DMS 273 (cell line): ENCODE results near the gene FLRT2.

Source experiments
- DNase-seq: peaks from one replicate; lab custom pipeline; 2025; ENCODE audit not compliant: unreplicated experiment; lab: John Stamatoyannopoulos, UW

The FLRT2 gene

GRCh38 chr14:85625925-85626585 is 96.1 kb downstream of the FLRT2 start:
- DNase-seq: no peak

- no peak for DNase-seq
Measured at GRCh38 chr14:85634205-85634604, 104.3 kb downstream of the FLRT2 start.

GRCh38 chr14:85644211-85644610 is 114.3 kb downstream of the FLRT2 start:
- no peak for DNase-seq

GRCh38 chr14:85653029-85653428 is 123.1 kb downstream of the FLRT2 start:
- no peak for DNase-seq

GRCh38 chr14:85660243-85660922 is 130.4 kb downstream of the FLRT2 start:
- no peak for DNase-seq

GRCh38 chr14:85662096-85662495 is 132.2 kb downstream of the FLRT2 start:
- no peak for DNase-seq

GRCh38 chr14:85663256-85663655 is 133.3 kb downstream of the FLRT2 start:
- no peak for DNase-seq

- DNase-seq: no peak
Measured at GRCh38 chr14:85663667-85664066, 133.7 kb downstream of the FLRT2 start.

GRCh38 chr14:85675957-85676356 is 146.0 kb downstream of the FLRT2 start:
- no peak for DNase-seq

GRCh38 chr14:85686908-85687307 is 157.0 kb downstream of the FLRT2 start:
- no peak for DNase-seq

GRCh38 chr14:85687456-85687855 is 157.5 kb downstream of the FLRT2 start:
- DNase-seq: no peak

GRCh38 chr14:85688006-85688405 is 158.1 kb downstream of the FLRT2 start:
- no peak for DNase-seq

- no peak for DNase-seq
Measured at GRCh38 chr14:85695300-85695699, 165.4 kb downstream of the FLRT2 start.

GRCh38 chr14:85701116-85701515 is 171.2 kb downstream of the FLRT2 start:
- DNase-seq: no peak

- no peak for DNase-seq
Measured at GRCh38 chr14:85701763-85702162, 171.8 kb downstream of the FLRT2 start.

- no peak for DNase-seq
Measured at GRCh38 chr14:85702191-85702590, 172.2 kb downstream of the FLRT2 start.

- DNase-seq: no peak
Measured at GRCh38 chr14:85702997-85703396, 173.1 kb downstream of the FLRT2 start.
